Large intestine (tissue), 3 donors: ENCODE measurements around the gene DHRS4L2. TPM values are rescaled to one million over a fixed set of nuclear protein-coding genes. Genes with fewer than 3 reads are reported as not detected.
"Not testable (repeated sequence)": the region's sequence is repeated elsewhere in the genome, so short reads cannot be mapped to it uniquely, and the experiment has no call there.

Experiments
- DNase-seq, 2 donors: peaks; one replicate each; pipeline versions ENCODE4 v3.0.0 to v3.0.0-alpha.2; 2013
- H3K27ac ChIP-seq: one replicate; pipeline ENCODE4 v1.5.1; 2013; ENCODE audit warnings: low read length
- H3K27me3 ChIP-seq: 2 replicates; pipeline ENCODE4 v1.6.1; 2013; ENCODE audit warnings: low read length; ENCODE audit not compliant: control insufficient read depth, insufficient read depth
- H3K36me3 ChIP-seq: 2 replicates; pipeline ENCODE4 v1.6.1; 2013; ENCODE audit warnings: low read length; ENCODE audit not compliant: control insufficient read depth, insufficient read depth
- H3K4me1 ChIP-seq: one replicate; pipeline ENCODE4 v1.6.1; 2013; ENCODE audit warnings: low read length; ENCODE audit not compliant: control insufficient read depth, insufficient read depth
- H3K4me3 ChIP-seq: one replicate; pipeline ENCODE4 v1.5.1; 2013; ENCODE audit warnings: low read length
- H3K9me3 ChIP-seq: one replicate; pipeline ENCODE4 v1.6.1; 2013; ENCODE audit warnings: mild to moderate bottlenecking, low read depth, low read length, moderate library complexity; ENCODE audit not compliant: control insufficient read depth
- WGBS: methylation state at CpG from one replicate; pipeline ENCODE4 v1.1.5; 2013; ENCODE audit warnings: low lambda C conversion rate; ENCODE audit not compliant: insufficient coverage; 5-methylcytosine and 5-hydroxymethylcytosine counted together
- polyA plus RNA-seq: library from polyadenylated mRNA; unstranded; fragments of 120-200 nt; gene quantifications from one replicate; pipeline ENCODE4 v1.2.1, GENCODE V29; 2013

DHRS4L2 gene
- polyA plus RNA-seq, 1 donor = 29.1 TPM

- not testable (repeated sequence) for H3K9me3 ChIP-seq, H3K4me1 ChIP-seq, H3K27me3 ChIP-seq, H3K4me3 ChIP-seq, H3K27ac ChIP-seq, H3K36me3 ChIP-seq, DNase-seq
Observed at GRCh38 chr14:23996009-23996408, 7.3 kb downstream of the DHRS4L2 start.

GRCh38 chr14:23996825-23997224 is 8.1 kb downstream of the DHRS4L2 start:
- H3K27me3 ChIP-seq, H3K4me1 ChIP-seq, H3K36me3 ChIP-seq, DNase-seq, H3K27ac ChIP-seq, H3K4me3 ChIP-seq, H3K9me3 ChIP-seq: not testable (repeated sequence)
- no CpG with 5 or more reads among the region's 2 CpGs for WGBS

- WGBS = no CpG with 5 or more reads among the region's 5 CpGs
- H3K27me3 ChIP-seq, H3K9me3 ChIP-seq, H3K36me3 ChIP-seq, H3K27ac ChIP-seq, H3K4me1 ChIP-seq, DNase-seq, H3K4me3 ChIP-seq: not testable (repeated sequence)
Observed at GRCh38 chr14:23999640-24000039, 10.9 kb downstream of the DHRS4L2 start.

GRCh38 chr14:24001078-24001477 is 12.3 kb downstream of the DHRS4L2 start:
- H3K9me3 ChIP-seq, H3K27ac ChIP-seq, H3K4me1 ChIP-seq, H3K36me3 ChIP-seq, H3K27me3 ChIP-seq, H3K4me3 ChIP-seq, DNase-seq: not testable (repeated sequence)

- H3K9me3 ChIP-seq, H3K36me3 ChIP-seq, H3K27ac ChIP-seq, H3K4me1 ChIP-seq, H3K27me3 ChIP-seq, H3K4me3 ChIP-seq, DNase-seq: not testable (repeated sequence)
- WGBS = no CpG with 5 or more reads among the region's 2 CpGs
Observed at GRCh38 chr14:24001679-24002078, 12.9 kb downstream of the DHRS4L2 start.

GRCh38 chr14:24006471-24006816 is 17.7 kb downstream of the DHRS4L2 start:
- H3K36me3 ChIP-seq, H3K27ac ChIP-seq, H3K4me1 ChIP-seq, DNase-seq, H3K27me3 ChIP-seq, H3K9me3 ChIP-seq: not testable (repeated sequence)
- no CpG with 5 or more reads among the region's 15 CpGs for WGBS
- peak overlapping the region; percentile 32 for H3K4me3 ChIP-seq

GRCh38 chr14:24006817-24007652 is 18.3 kb downstream of the DHRS4L2 start:
- not testable (repeated sequence) for H3K9me3 ChIP-seq, H3K36me3 ChIP-seq, H3K27me3 ChIP-seq, H3K4me1 ChIP-seq, H3K27ac ChIP-seq
- peak in 1 of 2 donors; percentile 44 for DNase-seq
- H3K4me3 ChIP-seq = peak overlapping the region; percentile 35
- WGBS = no CpG with 5 or more reads among the region's 62 CpGs

- DNase-seq = no peak
- Histone ChIP-seq H3K4me3 (no peak overlapping the region), H3K27ac (no peak overlapping the region), H3K4me1 (peaks cover 5% of the 10 kb centered on the region), H3K36me3 (no peaks in the 10 kb centered on the region), H3K27me3 (no peaks in the 10 kb centered on the region), H3K9me3 (no peaks in the 10 kb centered on the region)
- 84% methylated on average over 2 of the region's 2 CpGs for WGBS
Observed at GRCh38 chr14:24011051-24011450, 22.3 kb downstream of the DHRS4L2 start.

GRCh38 chr14:24012726-24013273 is 24.1 kb downstream of the DHRS4L2 start:
- H3K36me3 ChIP-seq, H3K9me3 ChIP-seq, H3K4me3 ChIP-seq, H3K27ac ChIP-seq, H3K27me3 ChIP-seq, H3K4me1 ChIP-seq, DNase-seq: not testable (repeated sequence)
- WGBS = 38% methylated on average over 2 of the region's 4 CpGs

GRCh38 chr14:24013654-24014514 is 25.2 kb downstream of the DHRS4L2 start:
- Histone ChIP-seq H3K27ac (no peak overlapping the region), H3K9me3 (no peaks in the 10 kb centered on the region), H3K4me1 (peaks cover 5% of the 10 kb centered on the region), H3K4me3 (no peak overlapping the region), H3K27me3 (no peaks in the 10 kb centered on the region), H3K36me3 (no peaks in the 10 kb centered on the region)
- DNase-seq = peak; percentile 59 to 76
- WGBS = 70% methylated on average over 2 of the region's 12 CpGs
